Choroid plexus epithelial cell (primary cell): Measurements from ENCODE around the gene SFTA2.
"Not testable (repeated sequence)": the region's sequence is repeated elsewhere in the genome, so short reads cannot be mapped to it uniquely, and the experiment has no call there.

ENCODE experiments used
- DNase-seq: peaks from one replicate; pipeline ENCODE4 v3.0.0-alpha.2; 2010; ENCODE audit warnings: low read depth
- H3K4me3 ChIP-seq: 2 replicates; pipeline ENCODE4 v1.5.1; 2011; ENCODE audit warnings: low read depth, mild to moderate bottlenecking, control low read depth, low read length, moderate library complexity
- CTCF ChIP-seq: conservative IDR thresholded peaks from 2 replicates; pipeline ENCODE4 v1.5.1; 2011; ENCODE audit warnings: low read depth, mild to moderate bottlenecking, control low read depth, inconsistent platforms, low read length, moderate library complexity

Gene SFTA2

GRCh38 chr6:30903236-30903635 lies 28.7 kb downstream of the SFTA2 start:
- no peak overlapping the region for H3K4me3 ChIP-seq
- DNase-seq, result no peak
- TF ChIP-seq CTCF, result no peak

- no peak for TF ChIP-seq CTCF
- DNase-seq, result no peak
- H3K4me3 ChIP-seq, result no peak overlapping the region
Measured at GRCh38 chr6:30902709-30903108, 29.3 kb downstream of the SFTA2 start.

- not testable (repeated sequence) for DNase-seq, H3K4me3 ChIP-seq
Measured at GRCh38 chr6:30902196-30902595, 29.8 kb downstream of the SFTA2 start.

- no peak overlapping the region for H3K4me3 ChIP-seq
- DNase-seq, result no peak
- no peak for TF ChIP-seq CTCF
Measured at GRCh38 chr6:30901436-30901835, 30.5 kb downstream of the SFTA2 start.

GRCh38 chr6:30900863-30901417 lies 31.0 kb downstream of the SFTA2 start:
- no peak for TF ChIP-seq CTCF
- no peak for DNase-seq
- H3K4me3 ChIP-seq, result no peak overlapping the region

GRCh38 chr6:30898750-30899360 lies 33.1 kb downstream of the SFTA2 start:
- TF ChIP-seq CTCF, result no peak
- H3K4me3 ChIP-seq, result no peak overlapping the region
- DNase-seq, result no peak

- no peak for TF ChIP-seq CTCF
- no peak for DNase-seq
- H3K4me3 ChIP-seq, result no peak overlapping the region
Measured at GRCh38 chr6:30897882-30898281, 34.1 kb downstream of the SFTA2 start.
